ENCODE results near the gene RBM4.

DNA sequence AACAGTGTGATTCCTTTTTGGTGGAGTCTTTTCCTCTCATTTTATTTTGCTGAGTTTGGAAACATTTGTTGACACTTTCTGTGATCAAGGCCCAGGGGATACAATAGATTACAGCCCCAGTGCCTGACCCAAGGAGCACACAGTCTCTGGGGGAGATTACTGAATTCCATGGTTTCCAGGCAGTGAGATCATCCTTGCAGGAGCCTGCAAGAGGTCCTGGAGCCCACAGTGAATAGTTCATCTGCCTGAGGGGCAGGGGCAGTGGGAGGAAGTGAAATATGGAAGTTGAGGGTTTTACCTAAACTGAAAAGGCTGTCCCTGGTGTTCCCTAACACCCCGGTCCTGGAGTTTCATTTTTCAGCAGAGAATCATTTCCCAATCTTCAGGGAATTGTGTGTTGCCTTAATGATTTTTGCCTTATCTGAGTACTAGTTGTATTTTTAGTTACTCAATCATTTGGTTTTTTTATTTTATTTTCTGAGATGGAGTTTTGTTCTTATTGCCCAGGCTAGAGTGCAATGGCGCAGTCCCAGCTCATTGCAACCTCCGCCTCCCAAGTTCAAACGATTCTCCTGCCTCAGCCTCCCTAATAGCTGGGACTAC is 37.8 kb upstream of the RBM4 start:
- TF ChIP-seq CTCF (IDR thresholded peaks at IDR 0.05) (no peak), EP300 (IDR thresholded peaks at IDR 0.05) (no peak)

All from sigmoid colon (tissue), 4 donors.